Measurements from ENCODE around the gene PANX2. TPM values are rescaled to one million over a fixed set of nuclear protein-coding genes. Genes with fewer than 3 reads are reported as not detected.
A peak's percentile ranks its signal among the peaks of the same experiment; 100 is the strongest.

Gene PANX2
- total and polyA plus RNA-seq, 2 of the 13 experiments (the other 11 are each of a cell fraction or from before 2014, with no cell fraction given): 0.15 to 1.1 TPM

- TF ChIP-seq E2F5 (CRISPR knock-in tag; conservative IDR thresholded peaks at IDR 0.05) (no peak), THYN1 (CRISPR knock-in tag; IDR thresholded peaks at IDR 0.05; ENCODE audit: borderline replicate concordance, low read depth) (no peak), ZNF543 (CRISPR knock-in tag; IDR thresholded peaks at IDR 0.05) (no peak), FLYWCH1 (CRISPR knock-in tag; IDR thresholded peaks at IDR 0.05) (no peak), ZNF546 (CRISPR knock-in tag; conservative IDR thresholded peaks at IDR 0.05) (no peak), TIGD3 (CRISPR knock-in tag; IDR thresholded peaks at IDR 0.05; ENCODE audit: borderline replicate concordance) (no peak), YEATS2 (CRISPR knock-in tag; IDR thresholded peaks at IDR 0.05; ENCODE audit: borderline replicate concordance) (no peak), HMGXB3 (CRISPR knock-in tag; IDR thresholded peaks at IDR 0.05; ENCODE audit: borderline replicate concordance) (no peak), ZFP36 (IDR thresholded peaks at IDR 0.05; ENCODE audit: borderline replicate concordance, low read depth, low read length, partially characterized antibody) (no peak), ISX (CRISPR knock-in tag; conservative IDR thresholded peaks at IDR 0.05) (no peak), ZNF451 (CRISPR knock-in tag; IDR thresholded peaks at IDR 0.05) (no peak), SP2 (CRISPR knock-in tag; IDR thresholded peaks at IDR 0.05) (no peak), RBAK (CRISPR knock-in tag; IDR thresholded peaks at IDR 0.05) (no peak), ZNF10 (CRISPR knock-in tag; IDR thresholded peaks at IDR 0.05; ENCODE audit: borderline replicate concordance, low read depth) (no peak), KDM2A (CRISPR knock-in tag; IDR thresholded peaks at IDR 0.05; ENCODE audit: borderline replicate concordance, low read depth) (peak; percentile 49; the same call in 1 of the 2 replicates)
- TF ChIP-seq, protein P1, sequence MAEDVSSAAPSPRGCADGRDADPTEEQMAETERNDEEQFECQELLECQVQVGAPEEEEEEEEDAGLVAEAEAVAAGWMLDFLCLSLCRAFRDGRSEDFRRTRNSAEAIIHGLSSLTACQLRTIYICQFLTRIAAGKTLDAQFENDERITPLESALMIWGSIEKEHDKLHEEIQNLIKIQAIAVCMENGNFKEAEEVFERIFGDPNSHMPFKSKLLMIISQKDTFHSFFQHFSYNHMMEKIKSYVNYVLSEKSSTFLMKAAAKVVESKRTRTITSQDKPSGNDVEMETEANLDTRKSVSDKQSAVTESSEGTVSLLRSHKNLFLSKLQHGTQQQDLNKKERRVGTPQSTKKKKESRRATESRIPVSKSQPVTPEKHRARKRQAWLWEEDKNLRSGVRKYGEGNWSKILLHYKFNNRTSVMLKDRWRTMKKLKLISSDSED (CRISPR knock-in tag; IDR thresholded peaks at IDR 0.05): no peak
- TF ChIP-seq, protein P2, sequence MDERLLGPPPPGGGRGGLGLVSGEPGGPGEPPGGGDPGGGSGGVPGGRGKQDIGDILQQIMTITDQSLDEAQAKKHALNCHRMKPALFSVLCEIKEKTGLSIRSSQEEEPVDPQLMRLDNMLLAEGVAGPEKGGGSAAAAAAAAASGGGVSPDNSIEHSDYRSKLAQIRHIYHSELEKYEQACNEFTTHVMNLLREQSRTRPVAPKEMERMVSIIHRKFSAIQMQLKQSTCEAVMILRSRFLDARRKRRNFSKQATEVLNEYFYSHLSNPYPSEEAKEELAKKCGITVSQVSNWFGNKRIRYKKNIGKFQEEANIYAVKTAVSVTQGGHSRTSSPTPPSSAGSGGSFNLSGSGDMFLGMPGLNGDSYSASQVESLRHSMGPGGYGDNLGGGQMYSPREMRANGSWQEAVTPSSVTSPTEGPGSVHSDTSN (CRISPR knock-in tag; IDR thresholded peaks at IDR 0.05): no peak
- TF ChIP-seq, protein P3, sequence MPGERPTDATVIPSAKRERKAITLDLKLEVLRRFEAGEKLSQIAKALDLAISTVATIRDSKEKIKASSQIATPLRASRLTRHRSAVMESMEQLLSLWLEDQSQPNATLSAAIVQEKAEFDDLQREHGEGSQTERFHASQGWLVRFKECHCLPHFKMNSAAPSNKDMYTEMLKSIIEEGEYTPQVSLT (CRISPR knock-in tag; IDR thresholded peaks at IDR 0.05; ENCODE audit: borderline replicate concordance, low read depth): no peak
- TF ChIP-seq, protein P4, sequence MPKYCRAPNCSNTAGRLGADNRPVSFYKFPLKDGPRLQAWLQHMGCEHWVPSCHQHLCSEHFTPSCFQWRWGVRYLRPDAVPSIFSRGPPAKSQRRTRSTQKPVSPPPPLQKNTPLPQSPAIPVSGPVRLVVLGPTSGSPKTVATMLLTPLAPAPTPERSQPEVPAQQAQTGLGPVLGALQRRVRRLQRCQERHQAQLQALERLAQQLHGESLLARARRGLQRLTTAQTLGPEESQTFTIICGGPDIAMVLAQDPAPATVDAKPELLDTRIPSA (CRISPR knock-in tag; IDR thresholded peaks at IDR 0.05; ENCODE audit: borderline replicate concordance): no peak
These were observed 26.4 kb upstream of the PANX2 start (continued) for GRCh38 chr22:50144005-50144614.

Data from HepG2 (cell line).